GM12891 (cell line): ENCODE results near the gene TRAP1.

Source experiments
- PAX5 ChIP-seq: IDR thresholded peaks from 2 replicates; pipeline ENCODE4 v1.6.1; 2011; ENCODE audit warnings: low read length, moderate library complexity, mild to moderate bottlenecking; ENCODE audit not compliant: insufficient read depth, severe bottlenecking
- POLR2A ChIP-seq: IDR thresholded peaks from 2 replicates; pipeline ENCODE4 v1.6.1; 2011; ENCODE audit warnings: low read depth, low read length, control low read depth
- POLR2AphosphoS5 ChIP-seq: IDR thresholded peaks from 2 replicates; pipeline ENCODE4 v1.6.1; 2011; ENCODE audit warnings: low read depth, low read length, control low read depth
- POU2F2 ChIP-seq: IDR thresholded peaks from 2 replicates; pipeline ENCODE4 v1.6.1; 2011; ENCODE audit warnings: low read depth, mild to moderate bottlenecking, control low read depth, low read length, moderate library complexity
- SPI1 ChIP-seq: IDR thresholded peaks from 2 replicates; pipeline ENCODE4 v1.6.1; 2011; ENCODE audit warnings: low read depth, low read length, control low read depth
- TAF1 ChIP-seq: IDR thresholded peaks from 2 replicates; pipeline ENCODE4 v1.6.1; 2011; ENCODE audit warnings: low read depth, low read length, control low read depth

GRCh38 chr16:3740934-3741333, 23.6 kb upstream of the TRAP1 start:
- no peak for TF ChIP-seq POLR2A
- TF ChIP-seq POLR2AphosphoS5 = no peak
- no peak for TF ChIP-seq SPI1
- TF ChIP-seq POU2F2 = no peak
- no peak for TF ChIP-seq PAX5
- TF ChIP-seq TAF1 = no peak
